Effector memory CD8-positive, alpha-beta T cell (primary cell): Measurements from ENCODE around the gene DCLRE1A.

Experiments
- ATAC-seq: fragments of 150-1000 bp; cut with Tn5 transposase; replicated peaks from 2 replicates; pipeline ENCODE4 v1.10.0; 2021; ENCODE audit warnings: mild to moderate bottlenecking, moderate library complexity
- DNase-seq, 3 experiments: peaks; one replicate each; pipeline ENCODE4 v3.0.0; 2021
- H3K27ac Mint-ChIP-seq, 2 donors: one replicate each; pipeline ENCODE4 v1.8.0; 2022; ENCODE audit warnings: mild to moderate bottlenecking in 2 of 2, mixed read lengths in 2 of 2, moderate library complexity in 2 of 2
- H3K27me3 Mint-ChIP-seq, 2 donors: one replicate each; pipeline ENCODE4 v1.8.0; 2022; ENCODE audit warnings: mixed read lengths in 2 of 2
- H3K36me3 Mint-ChIP-seq: one replicate; pipeline ENCODE4 v1.8.0; 2022; ENCODE audit warnings: mild to moderate bottlenecking, moderate library complexity, mixed read lengths; ENCODE audit not compliant: insufficient read depth
- H3K4me1 Mint-ChIP-seq, 2 donors: one replicate each; pipeline ENCODE4 v1.8.0; 2022; ENCODE audit warnings: low read depth in 2 of 2, mixed read lengths in 2 of 2
- H3K4me3 Mint-ChIP-seq, 2 donors: one replicate each; pipeline ENCODE4 v1.8.0; 2022; ENCODE audit warnings: mild to moderate bottlenecking in 2 of 2, mixed read lengths in 2 of 2, moderate library complexity in 2 of 2
- H3K9me3 Mint-ChIP-seq, 2 donors: one replicate each; pipeline ENCODE4 v1.8.0; 2022; ENCODE audit warnings: mixed read lengths in 2 of 2

Gene DCLRE1A

GRCh38 chr10:113875212-113875611 lies 21.3 kb upstream of the DCLRE1A start:
- DNase-seq (no peak), ATAC-seq (no peak)
- Mint-ChIP-seq H3K36me3 (peaks cover 21% of the 10 kb centered on the region), H3K9me3 (no peaks in the 10 kb centered on the region), H3K27ac (no peak overlapping the region), H3K27me3 (no peaks in the 10 kb centered on the region), H3K4me1 (peaks cover 6 to 19% of the 10 kb centered on the region in 2 donors), H3K4me3 (no peak overlapping the region)

GRCh38 chr10:113872139-113873030 lies 18.5 kb upstream of the DCLRE1A start:
- DNase-seq (no peak), ATAC-seq (no peak)
- Mint-ChIP-seq H3K4me1 (peaks cover 12 to 22% of the 10 kb centered on the region in 2 donors), H3K9me3 (no peaks in the 10 kb centered on the region), H3K4me3 (no peak overlapping the region), H3K27me3 (no peaks in the 10 kb centered on the region), H3K27ac (no peak overlapping the region), H3K36me3 (peaks cover 14% of the 10 kb centered on the region)

GRCh38 chr10:113869789-113870188 lies 15.9 kb upstream of the DCLRE1A start:
- Mint-ChIP-seq H3K36me3 (no peaks in the 10 kb centered on the region), H3K4me1 (peaks cover 9 to 12% of the 10 kb centered on the region in 2 donors), H3K27ac (no peak overlapping the region), H3K9me3 (no peaks in the 10 kb centered on the region), H3K27me3 (no peaks in the 10 kb centered on the region), H3K4me3 (no peak overlapping the region)
- no peak for ATAC-seq
- no peak for DNase-seq

- no peaks in the 10 kb centered on the region for H3K27me3 Mint-ChIP-seq
- H3K4me3 Mint-ChIP-seq = no peak overlapping the region
- H3K4me1 Mint-ChIP-seq = peaks cover 6% of the 10 kb centered on the region in 2 donors
- no peak for ATAC-seq
- H3K27ac Mint-ChIP-seq = no peak overlapping the region
- H3K9me3 Mint-ChIP-seq = no peaks in the 10 kb centered on the region
- no peak for DNase-seq
- peaks cover 9% of the 10 kb centered on the region for H3K36me3 Mint-ChIP-seq
Observed at GRCh38 chr10:113867904-113868303, 14.0 kb upstream of the DCLRE1A start.

- no peak overlapping the region for H3K4me3 Mint-ChIP-seq
- no peak for ATAC-seq
Observed at GRCh38 chr10:113866551-113867394, 12.9 kb upstream of the DCLRE1A start.

GRCh38 chr10:113865901-113866300 lies 12.0 kb upstream of the DCLRE1A start:
- Mint-ChIP-seq H3K4me3 (no peak overlapping the region), H3K27ac (no peak overlapping the region), H3K36me3 (peaks cover 12% of the 10 kb centered on the region), H3K27me3 (no peaks in the 10 kb centered on the region), H3K4me1 (peaks cover 6% of the 10 kb centered on the region in 2 donors), H3K9me3 (peaks cover 0 to under 1% of the 10 kb centered on the region in 2 donors)
- DNase-seq = no peak
- ATAC-seq = no peak

More at GRCh38 chr10:113866551-113867394, 12.9 kb upstream of the DCLRE1A start:
- Mint-ChIP-seq H3K9me3 (no peaks in the 10 kb centered on the region), H3K27me3 (no peaks in the 10 kb centered on the region), H3K27ac (no peak overlapping the region), H3K4me1 (peaks cover 6% of the 10 kb centered on the region in 2 donors), H3K36me3 (peaks cover 9% of the 10 kb centered on the region)
- no peak for DNase-seq

GRCh38 chr10:113859261-113859660 lies 5.4 kb upstream of the DCLRE1A start:
- peaks cover 0 to 2% of the 10 kb centered on the region in 2 donors for H3K9me3 Mint-ChIP-seq
- DNase-seq (no peak), ATAC-seq (no peak)
- H3K27ac Mint-ChIP-seq = no peak overlapping the region
- H3K36me3 Mint-ChIP-seq = peaks cover 43% of the 10 kb centered on the region
- peaks cover 13 to 30% of the 10 kb centered on the region in 2 donors for H3K4me1 Mint-ChIP-seq
- no peaks in the 10 kb centered on the region for H3K27me3 Mint-ChIP-seq
- no peak overlapping the region for H3K4me3 Mint-ChIP-seq

GRCh38 chr10:113858541-113858940 lies 4.7 kb upstream of the DCLRE1A start:
- Mint-ChIP-seq H3K9me3 (peaks cover 0 to 2% of the 10 kb centered on the region in 2 donors), H3K4me1 (peaks cover 19 to 34% of the 10 kb centered on the region in 2 donors), H3K36me3 (peaks cover 44% of the 10 kb centered on the region), H3K4me3 (no peak overlapping the region), H3K27ac (peak overlapping the region in 1 of 2 donors; percentile 83), H3K27me3 (no peaks in the 10 kb centered on the region)
- ATAC-seq (no peak), DNase-seq (no peak)

- no peak for ATAC-seq
- Mint-ChIP-seq H3K36me3 (peaks cover 42% of the 10 kb centered on the region), H3K27ac (peak overlapping the region in 1 of 2 donors; percentile 83), H3K27me3 (no peaks in the 10 kb centered on the region), H3K4me1 (peaks cover 23 to 36% of the 10 kb centered on the region in 2 donors), H3K4me3 (no peak overlapping the region), H3K9me3 (peaks cover 0 to 2% of the 10 kb centered on the region in 2 donors)
- DNase-seq = no peak
Observed at GRCh38 chr10:113857210-113857609, 3.3 kb upstream of the DCLRE1A start.

- H3K4me1 Mint-ChIP-seq = peaks cover 23 to 36% of the 10 kb centered on the region in 2 donors
- peaks cover 42% of the 10 kb centered on the region for H3K36me3 Mint-ChIP-seq
- peak overlapping the region in 1 of 2 donors; percentile 98 for H3K4me3 Mint-ChIP-seq
- no peak for ATAC-seq
- no peaks in the 10 kb centered on the region for H3K27me3 Mint-ChIP-seq
- peak overlapping the region; percentile 7 to 98 for H3K27ac Mint-ChIP-seq
- no peak for DNase-seq
- H3K9me3 Mint-ChIP-seq = peaks cover 0 to 2% of the 10 kb centered on the region in 2 donors
Observed at GRCh38 chr10:113856563-113856962, 2.7 kb upstream of the DCLRE1A start.

- peak overlapping the region; percentile 98 for H3K4me3 Mint-ChIP-seq
- H3K4me1 Mint-ChIP-seq = peaks cover 26 to 39% of the 10 kb centered on the region in 2 donors
- no peaks in the 10 kb centered on the region for H3K9me3 Mint-ChIP-seq
- H3K36me3 Mint-ChIP-seq = peaks cover 33% of the 10 kb centered on the region
- DNase-seq (peak; percentile 23 to 57 (median 24)), ATAC-seq (peak; percentile 57)
- peak overlapping the region; percentile 98 for H3K27ac Mint-ChIP-seq
- H3K27me3 Mint-ChIP-seq = no peaks in the 10 kb centered on the region
Observed at GRCh38 chr10:113854761-113855588, 1.1 kb upstream of the DCLRE1A start.

- no peak for ATAC-seq
Observed at GRCh38 chr10:113853578-113854012, 287 bp downstream of the DCLRE1A start.

More at GRCh38 chr10:113853578-113854012, 287 bp downstream of the DCLRE1A start:
- no peak for DNase-seq
- Mint-ChIP-seq H3K27ac (peak overlapping the region; percentile 98), H3K4me3 (peak overlapping the region; percentile 98), H3K36me3 (peaks cover 25% of the 10 kb centered on the region), H3K4me1 (peaks cover 30 to 48% of the 10 kb centered on the region in 2 donors), H3K27me3 (no peaks in the 10 kb centered on the region), H3K9me3 (no peaks in the 10 kb centered on the region)
